Measurements from ENCODE around the gene AOAH. TPM values are rescaled to one million over a fixed set of nuclear protein-coding genes. Genes with fewer than 3 reads are reported as not detected.
"Not testable (repeated sequence)": the region's sequence is repeated elsewhere in the genome, so short reads cannot be mapped to it uniquely, and the experiment has no call there.

The AOAH gene
- total and polyA plus RNA-seq, 4 experiments from 2014 or later, result 1.5 to 5.4 (median 4.2) TPM

GRCh38 chr7:36483853-36484252, 240.4 kb downstream of the AOAH start:
- ChIA-PET POLR2A (ENCODE audit: partially characterized antibody) (interaction anchor here (0.6 kb wide), 1 partner anchor 120 kb away, joined by 3 read pairs; no protein-coding TSS in a partner anchor), CTCF (ENCODE audit: partially characterized antibody) (interaction anchor here (11.7 kb wide), 1 partner anchor 699 kb away, joined by 207 read pairs; no protein-coding TSS in a partner anchor)
- H3K27ac ChIP-seq (ENCODE audit: low read depth, low read length); H3K27me3 Mint-ChIP-seq; H3K4me1 ChIP-seq (ENCODE audit: insufficient read depth, low read length); intact Hi-C loops (cut with micrococcal nuclease); H3K36me3 ChIP-seq (ENCODE audit: insufficient read depth, low read length); H3K4me1 Mint-ChIP-seq; H3K4me3 ChIP-seq (ENCODE audit: low read length in 2 of 2); H3K27me3 ChIP-seq (ENCODE audit: insufficient read depth, low read length); DNase-seq; H3K36me3 Mint-ChIP-seq; H3K27ac Mint-ChIP-seq; H3K4me3 Mint-ChIP-seq; H3K9me3 ChIP-seq (ENCODE audit: control insufficient read depth in 1 of 2, low read length in 2 of 2): not testable (repeated sequence)
- H3K9me3 Mint-ChIP-seq, result peaks cover 0 to 21% (median 0%) of the 10 kb centered on the region in 8 donors

DNA sequence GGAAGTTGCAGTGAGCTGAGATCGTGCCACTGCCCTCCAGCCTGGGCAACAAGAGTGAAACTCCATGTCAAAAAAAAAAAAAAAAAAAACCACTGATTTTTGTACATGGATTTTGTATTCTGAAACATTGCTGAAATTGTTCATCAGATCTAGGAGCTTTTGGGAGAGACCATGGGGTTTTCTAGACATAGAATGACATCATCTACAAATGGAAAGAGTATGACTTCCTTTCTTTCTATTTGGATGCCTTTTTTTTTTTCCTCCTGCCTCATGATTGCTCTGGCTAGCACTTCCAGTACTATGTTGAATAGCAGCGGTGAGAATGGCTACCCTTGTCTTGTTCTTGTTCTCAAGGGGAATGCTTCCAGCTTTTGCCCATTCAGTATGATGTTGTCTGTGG, 245.5 kb downstream of the AOAH start:
- H3K9me3 ChIP-seq (ENCODE audit: control insufficient read depth in 1 of 2, low read length in 2 of 2), result no peaks in the 10 kb centered on the region
- no peaks in the 10 kb centered on the region for H3K27me3 Mint-ChIP-seq
- H3K4me1 ChIP-seq (ENCODE audit: insufficient read depth, low read length), result peaks cover 5% of the 10 kb centered on the region
- no peak overlapping the region for H3K4me3 Mint-ChIP-seq
- DNase-seq, result no peak
- peaks cover 0 to 2% of the 10 kb centered on the region in 2 donors for H3K36me3 Mint-ChIP-seq
- POLR2A ChIA-PET (ENCODE audit: partially characterized antibody), result interaction anchor here (0.6 kb wide), 1 partner anchor 21 kb away, joined by 3 read pairs; no protein-coding TSS in a partner anchor
- CTCF ChIA-PET (ENCODE audit: partially characterized antibody), result interaction anchor here (0.7 to 2.4 kb wide), 5 partner anchors 37 to 721 kb away, joined by 3 to 7 read pairs (median 4); no protein-coding TSS in a partner anchor
- H3K4me3 ChIP-seq (ENCODE audit: low read length in 2 of 2), result no peak overlapping the region
- peaks cover 0 to 19% (median 0%) of the 10 kb centered on the region in 8 donors for H3K9me3 Mint-ChIP-seq
- H3K4me1 Mint-ChIP-seq, result peaks cover 0 to 9% (median 4%) of the 10 kb centered on the region in 4 donors
- no peak overlapping the region for H3K27ac ChIP-seq (ENCODE audit: low read depth, low read length)
- intact Hi-C loops (cut with micrococcal nuclease), result no loop called here
- no peak overlapping the region for H3K27ac Mint-ChIP-seq
- no peaks in the 10 kb centered on the region for H3K36me3 ChIP-seq (ENCODE audit: insufficient read depth, low read length)
- H3K27me3 ChIP-seq (ENCODE audit: insufficient read depth, low read length), result no peaks in the 10 kb centered on the region

DNA sequence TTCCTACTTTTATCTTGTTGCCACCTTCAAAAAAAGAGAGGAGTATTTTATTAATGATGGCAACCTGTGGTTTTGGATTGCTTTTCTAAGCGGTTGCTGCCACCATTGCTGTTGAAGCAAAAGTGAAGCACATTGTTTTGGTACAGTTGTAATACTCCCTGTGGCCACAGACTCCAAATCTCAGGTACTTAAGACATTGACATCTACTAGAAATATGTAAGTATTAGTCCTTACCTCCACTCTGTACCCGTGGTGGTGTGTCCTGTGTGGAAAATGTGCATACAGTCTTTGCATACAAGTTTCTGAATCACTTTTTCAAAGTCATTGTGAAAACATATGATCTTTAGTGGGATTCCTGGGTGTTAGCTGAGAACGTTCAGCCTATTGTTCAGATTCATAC, 248.9 kb downstream of the AOAH start:
- Histone ChIP-seq H3K9me3 (ENCODE audit: control insufficient read depth in 1 of 2, low read length in 2 of 2) (no peaks in the 10 kb centered on the region), H3K4me3 (ENCODE audit: low read length in 2 of 2) (no peak overlapping the region), H3K4me1 (ENCODE audit: insufficient read depth, low read length) (peaks cover 5% of the 10 kb centered on the region), H3K27ac (ENCODE audit: low read depth, low read length) (no peak overlapping the region), H3K36me3 (ENCODE audit: insufficient read depth, low read length) (no peaks in the 10 kb centered on the region), H3K27me3 (ENCODE audit: insufficient read depth, low read length) (no peaks in the 10 kb centered on the region)
- CTCF ChIA-PET (ENCODE audit: partially characterized antibody), result interaction anchor here (1.7 to 4.3 kb wide), 4 partner anchors 12 to 707 kb away, joined by 3 to 18 read pairs (median 12); no protein-coding TSS in a partner anchor
- H3K27me3 Mint-ChIP-seq, result no peaks in the 10 kb centered on the region
- POLR2A ChIA-PET (ENCODE audit: partially characterized antibody), result no interaction called here
- no peaks in the 10 kb centered on the region for H3K36me3 Mint-ChIP-seq
- DNase-seq, result no peak
- no peak overlapping the region for H3K27ac Mint-ChIP-seq
- no peak overlapping the region for H3K4me3 Mint-ChIP-seq
- intact Hi-C loops (cut with micrococcal nuclease), result no loop called here
- H3K4me1 Mint-ChIP-seq, result peaks cover 0 to 9% (median 4%) of the 10 kb centered on the region in 4 donors
- H3K9me3 Mint-ChIP-seq, result peaks cover 0 to 14% (median 0%) of the 10 kb centered on the region in 8 donors

- Histone ChIP-seq H3K4me3 (ENCODE audit: low read length in 2 of 2) (no peak overlapping the region), H3K27me3 (ENCODE audit: insufficient read depth, low read length) (no peaks in the 10 kb centered on the region), H3K9me3 (ENCODE audit: control insufficient read depth in 1 of 2, low read length in 2 of 2) (no peaks in the 10 kb centered on the region), H3K4me1 (ENCODE audit: insufficient read depth, low read length) (peaks cover 5% of the 10 kb centered on the region), H3K36me3 (ENCODE audit: insufficient read depth, low read length) (no peaks in the 10 kb centered on the region), H3K27ac (ENCODE audit: low read depth, low read length) (no peak overlapping the region)
- H3K9me3 Mint-ChIP-seq, result peaks cover 0 to 12% (median 0%) of the 10 kb centered on the region in 8 donors
- H3K36me3 Mint-ChIP-seq, result no peaks in the 10 kb centered on the region
- POLR2A ChIA-PET (ENCODE audit: partially characterized antibody), result no interaction called here
- intact Hi-C loops (cut with micrococcal nuclease), result no loop called here
- CTCF ChIA-PET (ENCODE audit: partially characterized antibody), result interaction anchor here (1.7 to 4.3 kb wide), 4 partner anchors 11 to 707 kb away, joined by 3 to 18 read pairs (median 12); no protein-coding TSS in a partner anchor
- H3K27ac Mint-ChIP-seq, result no peak overlapping the region
- H3K4me1 Mint-ChIP-seq, result peaks cover 0 to 9% (median 3%) of the 10 kb centered on the region in 4 donors
- no peak overlapping the region for H3K4me3 Mint-ChIP-seq
- no peak for DNase-seq
- no peaks in the 10 kb centered on the region for H3K27me3 Mint-ChIP-seq
These were observed 249.3 kb downstream of the AOAH start for GRCh38 chr7:36475011-36475342.

- POLR2A ChIA-PET (ENCODE audit: partially characterized antibody), result no interaction called here
- no peaks in the 10 kb centered on the region for H3K27me3 Mint-ChIP-seq
- intact Hi-C loops (cut with micrococcal nuclease), result no loop called here
- H3K27ac Mint-ChIP-seq, result peak overlapping the region in 1 of 7 donors; percentile 60
- Histone ChIP-seq H3K27me3 (ENCODE audit: insufficient read depth, low read length) (no peaks in the 10 kb centered on the region), H3K4me1 (ENCODE audit: insufficient read depth, low read length) (peaks cover 5% of the 10 kb centered on the region), H3K4me3 (ENCODE audit: low read length in 2 of 2) (no peak overlapping the region), H3K9me3 (ENCODE audit: control insufficient read depth in 1 of 2, low read length in 2 of 2) (no peaks in the 10 kb centered on the region), H3K27ac (ENCODE audit: low read depth, low read length) (no peak overlapping the region), H3K36me3 (ENCODE audit: insufficient read depth, low read length) (no peaks in the 10 kb centered on the region)
- H3K4me3 Mint-ChIP-seq, result no peak overlapping the region
- H3K36me3 Mint-ChIP-seq, result no peaks in the 10 kb centered on the region
- no peak for DNase-seq
- peaks cover 0 to 9% (median 3%) of the 10 kb centered on the region in 4 donors for H3K4me1 Mint-ChIP-seq
- CTCF ChIA-PET (ENCODE audit: partially characterized antibody), result interaction anchor here (0.7 to 4.3 kb wide), 6 partner anchors 11 to 709 kb away, joined by 3 to 18 read pairs (median 10); no protein-coding TSS in a partner anchor
- H3K9me3 Mint-ChIP-seq, result peaks cover 0 to 7% (median 0%) of the 10 kb centered on the region in 8 donors
These were observed 249.8 kb downstream of the AOAH start for GRCh38 chr7:36474283-36475010.

GRCh38 chr7:36473454-36474282, 250.6 kb downstream of the AOAH start:
- Histone ChIP-seq H3K27ac (ENCODE audit: low read depth, low read length) (no peak overlapping the region), H3K4me3 (ENCODE audit: low read length in 2 of 2) (no peak overlapping the region), H3K36me3 (ENCODE audit: insufficient read depth, low read length) (no peaks in the 10 kb centered on the region), H3K9me3 (ENCODE audit: control insufficient read depth in 1 of 2, low read length in 2 of 2) (no peaks in the 10 kb centered on the region), H3K4me1 (ENCODE audit: insufficient read depth, low read length) (peaks cover 5% of the 10 kb centered on the region), H3K27me3 (ENCODE audit: insufficient read depth, low read length) (no peaks in the 10 kb centered on the region)
- no peaks in the 10 kb centered on the region for H3K9me3 Mint-ChIP-seq
- H3K4me1 Mint-ChIP-seq, result peaks cover 0 to 9% (median 3%) of the 10 kb centered on the region in 4 donors
- intact Hi-C loops (cut with micrococcal nuclease), result no loop called here
- no peak overlapping the region for H3K27ac Mint-ChIP-seq
- H3K27me3 Mint-ChIP-seq, result no peaks in the 10 kb centered on the region
- H3K4me3 Mint-ChIP-seq, result no peak overlapping the region
- no peak for DNase-seq
- POLR2A ChIA-PET (ENCODE audit: partially characterized antibody), result no interaction called here
- no peaks in the 10 kb centered on the region for H3K36me3 Mint-ChIP-seq
- CTCF ChIA-PET (ENCODE audit: partially characterized antibody), result interaction anchor here (0.7 to 4.3 kb wide), 6 partner anchors 10 to 710 kb away, joined by 3 to 18 read pairs (median 10); no protein-coding TSS in a partner anchor

Measured in CD4-positive, alpha-beta memory T cell (primary cell).